Astrocyte (in vitro differentiated cells and primary cell): ENCODE data around the gene PBX3.

Experiments used
- EZH2 ChIP-seq: IDR thresholded peaks from 2 replicates; pipeline ENCODE4 v1.6.1; 2012; ENCODE audit warnings: mild to moderate bottlenecking, low read length, inconsistent platforms; ENCODE audit not compliant: insufficient read depth
- TF ChIP-seq, protein P1 (sequence below): IDR thresholded peaks from 2 replicates; pipeline ENCODE4 v1.5.1; 2011; ENCODE audit warnings: low read depth, mild to moderate bottlenecking, inconsistent platforms, low read length, moderate library complexity; ENCODE audit not compliant: insufficient read depth

DNA sequence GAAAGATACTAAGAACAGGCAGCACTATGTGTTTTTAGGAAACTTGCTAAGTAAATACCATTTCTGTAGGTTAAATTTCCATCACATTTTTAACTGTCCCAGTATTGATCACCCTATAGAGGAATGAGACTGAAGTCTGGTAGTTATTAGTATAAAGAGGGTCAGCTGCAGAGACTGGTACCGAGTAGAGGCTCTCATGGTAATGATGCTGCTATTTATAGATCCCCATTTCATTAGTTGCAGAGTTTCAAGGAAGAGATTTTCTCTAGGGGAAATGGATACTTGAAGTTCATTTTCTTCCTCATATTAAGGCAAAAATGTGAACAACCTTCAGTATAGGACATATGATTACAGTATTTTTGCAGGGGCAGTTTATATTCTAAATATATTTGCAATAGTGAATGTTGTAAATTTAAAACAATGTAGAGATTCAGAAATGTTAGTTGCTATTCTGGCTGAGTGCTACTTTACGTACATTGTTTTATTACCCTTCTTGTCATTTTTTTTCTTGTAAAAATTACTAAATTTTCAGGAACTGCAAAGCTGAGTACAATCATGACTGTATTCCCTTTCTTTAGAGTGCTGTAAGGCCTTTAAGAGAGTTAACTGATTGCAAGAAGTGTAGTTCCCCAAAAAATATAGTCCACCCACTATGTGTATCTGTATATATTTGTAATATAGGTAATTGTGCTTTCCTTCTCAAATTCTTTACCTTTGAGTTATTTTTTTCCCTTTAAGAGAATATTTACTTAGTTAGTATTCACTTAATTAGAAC is 14.7 kb downstream of the PBX3 start:
- TF ChIP-seq, protein P1, sequence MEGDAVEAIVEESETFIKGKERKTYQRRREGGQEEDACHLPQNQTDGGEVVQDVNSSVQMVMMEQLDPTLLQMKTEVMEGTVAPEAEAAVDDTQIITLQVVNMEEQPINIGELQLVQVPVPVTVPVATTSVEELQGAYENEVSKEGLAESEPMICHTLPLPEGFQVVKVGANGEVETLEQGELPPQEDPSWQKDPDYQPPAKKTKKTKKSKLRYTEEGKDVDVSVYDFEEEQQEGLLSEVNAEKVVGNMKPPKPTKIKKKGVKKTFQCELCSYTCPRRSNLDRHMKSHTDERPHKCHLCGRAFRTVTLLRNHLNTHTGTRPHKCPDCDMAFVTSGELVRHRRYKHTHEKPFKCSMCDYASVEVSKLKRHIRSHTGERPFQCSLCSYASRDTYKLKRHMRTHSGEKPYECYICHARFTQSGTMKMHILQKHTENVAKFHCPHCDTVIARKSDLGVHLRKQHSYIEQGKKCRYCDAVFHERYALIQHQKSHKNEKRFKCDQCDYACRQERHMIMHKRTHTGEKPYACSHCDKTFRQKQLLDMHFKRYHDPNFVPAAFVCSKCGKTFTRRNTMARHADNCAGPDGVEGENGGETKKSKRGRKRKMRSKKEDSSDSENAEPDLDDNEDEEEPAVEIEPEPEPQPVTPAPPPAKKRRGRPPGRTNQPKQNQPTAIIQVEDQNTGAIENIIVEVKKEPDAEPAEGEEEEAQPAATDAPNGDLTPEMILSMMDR: no peak
- no peak for TF ChIP-seq EZH2
